Muscle of leg (tissue), 11 donors: ENCODE data around the gene ESYT2. TPM values are rescaled to one million over a fixed set of nuclear protein-coding genes. Genes with fewer than 3 reads are reported as not detected.

Experiments used
- DNase-seq: peaks from one replicate; pipeline ENCODE4 v3.0.0; 2013
- H3K27ac ChIP-seq: one replicate; pipeline ENCODE4 v1.5.1; 2013; ENCODE audit warnings: mild to moderate bottlenecking, low read length, control low read depth
- H3K27me3 ChIP-seq: one replicate; pipeline ENCODE4 v1.6.1; 2013; ENCODE audit warnings: low read length; ENCODE audit not compliant: control insufficient read depth, insufficient read depth
- H3K36me3 ChIP-seq: one replicate; pipeline ENCODE4 v1.6.1; 2013; ENCODE audit warnings: low read length; ENCODE audit not compliant: control insufficient read depth, insufficient read depth
- H3K4me1 ChIP-seq: one replicate; pipeline ENCODE4 v1.6.1; 2013; ENCODE audit warnings: low read length; ENCODE audit not compliant: control insufficient read depth, insufficient read depth
- H3K4me3 ChIP-seq: one replicate; pipeline ENCODE4 v1.5.1; 2013; ENCODE audit warnings: low read length, control low read depth
- H3K9me3 ChIP-seq: replicated peaks from 2 replicates; pipeline ENCODE4 v1.6.1; 2013; ENCODE audit warnings: low read depth, low read length; ENCODE audit not compliant: control insufficient read depth
- WGBS: methylation state at CpG from one replicate; pipeline ENCODE4 v1.1.5; 2013; ENCODE audit warnings: missing lambda C conversion rate; ENCODE audit not compliant: insufficient coverage; 5-methylcytosine and 5-hydroxymethylcytosine counted together
- polyA plus RNA-seq, 8 donors: library from polyadenylated mRNA; unstranded; fragments of 120-200 nt; gene quantifications; one replicate each; pipeline versions ENCODE4 v1.2.1 to v1.2.3, GENCODE V29; 2013; ENCODE audit warnings: inconsistent platforms in 1 of 8, low replicate concordance in 1 of 8; ENCODE audit not compliant: insufficient read length in 8 of 8, insufficient read depth in 1 of 8
- total RNA-seq: library from RNA; stranded (reverse); fragments of 120-200 nt; gene quantifications from one replicate; pipeline ENCODE4 v1.2.4, GENCODE V29; 2013

ESYT2 gene
- total and polyA plus RNA-seq, 9 donors: 27.4 to 46.5 (median 30.1) TPM

DNA sequence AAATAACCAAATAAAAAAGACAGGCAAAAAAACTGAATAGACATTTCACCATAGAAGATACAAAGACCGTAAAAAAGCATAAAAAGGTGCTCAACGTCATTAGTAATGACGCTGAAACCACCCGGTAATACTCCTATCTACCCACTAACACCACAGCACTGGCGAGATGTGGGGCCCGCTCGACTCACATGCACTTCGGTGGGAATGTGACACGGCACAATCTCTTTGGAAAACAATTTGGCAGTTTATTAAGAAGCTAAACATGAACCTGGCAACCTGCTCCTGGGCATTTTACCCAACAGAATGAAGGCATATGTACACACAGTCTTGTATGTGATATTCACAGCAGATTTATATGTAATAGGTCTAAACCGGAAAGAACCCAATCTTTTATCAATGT lies 81.9 kb downstream of the ESYT2 start:
- Histone ChIP-seq H3K4me1 (no peaks in the 10 kb centered on the region), H3K9me3 (no peaks in the 10 kb centered on the region), H3K4me3 (no peak overlapping the region), H3K27ac (no peak overlapping the region), H3K36me3 (peaks cover 28% of the 10 kb centered on the region), H3K27me3 (no peaks in the 10 kb centered on the region)
- WGBS: 98% methylated on average over 8 of the region's 10 CpGs
- no peak for DNase-seq

GRCh38 chr7:158746957-158747356 lies 82.4 kb downstream of the ESYT2 start:
- WGBS: 100% methylated on average over 3 of the region's 9 CpGs
- Histone ChIP-seq H3K4me3 (no peak overlapping the region), H3K4me1 (no peaks in the 10 kb centered on the region), H3K36me3 (peaks cover 32% of the 10 kb centered on the region), H3K27ac (no peak overlapping the region), H3K27me3 (no peaks in the 10 kb centered on the region), H3K9me3 (no peaks in the 10 kb centered on the region)
- DNase-seq: no peak

- no peak overlapping the region for H3K27ac ChIP-seq
- no peak overlapping the region for H3K4me3 ChIP-seq
- H3K36me3 ChIP-seq: peaks cover 50% of the 10 kb centered on the region
- H3K9me3 ChIP-seq: no peaks in the 10 kb centered on the region
- no peaks in the 10 kb centered on the region for H3K4me1 ChIP-seq
- WGBS: 88% methylated on average over 4 of the region's 10 CpGs
- no peaks in the 10 kb centered on the region for H3K27me3 ChIP-seq
- no peak for DNase-seq
Observed at GRCh38 chr7:158745057-158745715, 84.1 kb downstream of the ESYT2 start.

DNA sequence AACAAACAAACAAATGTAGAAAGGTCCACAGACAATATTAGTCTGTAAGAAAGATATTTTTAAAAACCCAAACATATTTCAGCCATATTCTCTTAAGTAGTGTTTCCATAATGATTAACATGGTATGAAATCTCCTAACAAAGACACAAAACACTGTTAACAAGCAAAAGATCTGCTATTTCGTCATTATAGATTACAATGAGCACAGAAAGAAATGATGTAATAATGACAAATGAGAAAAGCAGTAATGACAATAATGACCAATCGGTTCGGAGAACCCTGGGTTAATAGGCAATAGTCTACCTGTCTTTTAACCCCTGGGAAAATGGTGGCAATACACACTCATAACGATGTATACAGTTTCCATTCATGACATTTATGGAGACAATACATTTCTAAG lies 85.2 kb downstream of the ESYT2 start:
- H3K4me3 ChIP-seq: no peak overlapping the region
- DNase-seq: no peak
- 92% methylated on average over 2 of the region's 4 CpGs for WGBS
- H3K27me3 ChIP-seq: no peaks in the 10 kb centered on the region
- H3K27ac ChIP-seq: no peak overlapping the region
- H3K36me3 ChIP-seq: peaks cover 58% of the 10 kb centered on the region
- no peaks in the 10 kb centered on the region for H3K4me1 ChIP-seq
- H3K9me3 ChIP-seq: no peaks in the 10 kb centered on the region

DNA sequence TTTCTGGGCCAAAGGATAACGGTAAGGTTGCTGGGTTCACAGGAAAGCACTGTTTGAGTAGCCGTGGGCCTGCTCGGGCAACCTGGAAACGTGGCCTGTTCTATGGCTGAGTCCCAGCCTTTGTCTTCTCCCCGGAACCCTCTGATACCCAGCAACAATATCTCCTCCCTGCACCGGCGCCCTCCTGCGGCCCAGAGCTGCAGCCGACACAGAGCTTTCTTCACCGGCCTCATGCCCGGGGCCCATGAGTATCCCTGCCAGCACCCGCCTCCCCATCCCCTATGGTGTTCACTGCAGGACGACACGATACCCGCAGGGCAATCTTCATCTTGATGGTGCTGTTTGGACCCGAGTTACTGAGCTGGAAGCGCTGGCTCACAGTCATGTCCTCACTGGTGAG lies 86.1 kb downstream of the ESYT2 start:
- H3K4me3 ChIP-seq: no peak overlapping the region
- WGBS: 90% methylated on average over 15 of the region's 17 CpGs
- DNase-seq: no peak

GRCh38 chr7:158742065-158742821 lies 87.1 kb downstream of the ESYT2 start:
- no peaks in the 10 kb centered on the region for H3K4me1 ChIP-seq
- no peaks in the 10 kb centered on the region for H3K9me3 ChIP-seq
- DNase-seq: no peak
- peaks cover 63% of the 10 kb centered on the region for H3K36me3 ChIP-seq
- H3K4me3 ChIP-seq: no peak overlapping the region
- 95% methylated on average over 8 of the region's 19 CpGs for WGBS
- H3K27ac ChIP-seq: no peak overlapping the region
- H3K27me3 ChIP-seq: no peaks in the 10 kb centered on the region

More for the DNA sequence above, 86.1 kb downstream of the ESYT2 start:
- Histone ChIP-seq H3K4me1 (no peaks in the 10 kb centered on the region), H3K36me3 (peaks cover 61% of the 10 kb centered on the region), H3K27ac (no peak overlapping the region), H3K9me3 (no peaks in the 10 kb centered on the region), H3K27me3 (no peaks in the 10 kb centered on the region)

- Histone ChIP-seq H3K9me3 (no peaks in the 10 kb centered on the region), H3K4me3 (no peak overlapping the region), H3K36me3 (peaks cover 68% of the 10 kb centered on the region), H3K27me3 (no peaks in the 10 kb centered on the region), H3K4me1 (no peaks in the 10 kb centered on the region), H3K27ac (no peak overlapping the region)
- no peak for DNase-seq
- 98% methylated on average over 12 of the region's 14 CpGs for WGBS
Observed at GRCh38 chr7:158741294-158741666, 88.0 kb downstream of the ESYT2 start.

GRCh38 chr7:158740657-158741293 lies 88.5 kb downstream of the ESYT2 start:
- no peak overlapping the region for H3K4me3 ChIP-seq
- no peaks in the 10 kb centered on the region for H3K4me1 ChIP-seq
- H3K27me3 ChIP-seq: no peaks in the 10 kb centered on the region
- H3K9me3 ChIP-seq: no peaks in the 10 kb centered on the region
- no peak for DNase-seq
- H3K27ac ChIP-seq: no peak overlapping the region
- 83% methylated on average over 12 of the region's 16 CpGs for WGBS
- peaks cover 65% of the 10 kb centered on the region for H3K36me3 ChIP-seq

DNA sequence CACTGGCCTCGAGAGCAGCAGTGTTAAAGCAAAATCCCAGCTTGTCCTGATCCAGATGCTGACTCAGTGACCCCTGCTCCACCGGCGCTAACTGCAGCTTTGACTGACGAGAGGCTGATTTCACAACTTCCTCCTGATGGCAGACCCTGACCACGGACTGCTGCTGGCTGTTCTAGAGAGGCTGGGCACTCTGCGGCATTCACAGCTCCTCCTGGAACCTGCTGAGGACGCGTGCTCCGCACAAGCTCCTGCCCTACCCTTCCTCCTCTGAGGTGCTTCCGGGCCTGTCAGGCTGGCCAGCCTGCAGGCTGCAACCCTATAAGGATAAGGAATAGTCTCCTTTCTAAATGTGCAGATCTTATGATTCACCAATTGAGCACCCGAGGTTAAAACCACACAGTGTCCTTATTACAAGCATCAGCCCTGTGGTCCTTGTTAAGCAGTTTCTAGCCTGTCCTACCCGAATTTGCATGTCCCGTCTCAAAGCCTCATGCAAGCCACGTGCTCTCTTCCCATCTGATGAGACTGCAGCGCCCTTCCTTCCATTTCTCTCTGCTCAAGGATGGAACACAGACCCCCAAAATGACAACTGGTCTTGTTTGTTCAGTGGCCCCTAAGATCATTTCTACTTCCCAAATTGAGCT lies 89.2 kb downstream of the ESYT2 start:
- Histone ChIP-seq H3K27me3 (no peaks in the 10 kb centered on the region), H3K9me3 (no peaks in the 10 kb centered on the region), H3K36me3 (peaks cover 65% of the 10 kb centered on the region), H3K27ac (no peak overlapping the region), H3K4me3 (no peak overlapping the region), H3K4me1 (no peaks in the 10 kb centered on the region)
- 70% methylated on average over 10 of the region's 15 CpGs for WGBS
- DNase-seq: peak; percentile 33

- no peaks in the 10 kb centered on the region for H3K9me3 ChIP-seq
- no peaks in the 10 kb centered on the region for H3K4me1 ChIP-seq
- H3K27ac ChIP-seq: no peak overlapping the region
- peaks cover 72% of the 10 kb centered on the region for H3K36me3 ChIP-seq
- no peak overlapping the region for H3K4me3 ChIP-seq
- DNase-seq: no peak
- H3K27me3 ChIP-seq: no peaks in the 10 kb centered on the region
- 98% methylated on average over 10 of the region's 15 CpGs for WGBS
Observed at GRCh38 chr7:158738841-158739240, 90.5 kb downstream of the ESYT2 start.
